Peyer's patch (tissue), 4 donors: ENCODE results near the gene DISP3.

Source experiments
- POLR2A ChIP-seq, 2 donors: fragments of 450-650 bp; IDR thresholded peaks; one replicate each; pipeline ENCODE4 v1.5.1; 2017; ENCODE audit warnings: antibody characterized with exemption in 2 of 2, mild to moderate bottlenecking in 2 of 2, moderate library complexity in 2 of 2
- TF ChIP-seq, protein P1 (sequence below), 6 experiments: fragments of 450-650 bp in 4 of 6; fragments of 200-600 bp in 2 of 6; sonication (generic) in 1 of 6; IDR thresholded peaks; one replicate each; pipeline ENCODE4 v1.5.1; 2017 to 2019; ENCODE audit warnings: antibody characterized with exemption in 6 of 6, mild to moderate bottlenecking in 3 of 6, moderate library complexity in 1 of 6

DNA sequence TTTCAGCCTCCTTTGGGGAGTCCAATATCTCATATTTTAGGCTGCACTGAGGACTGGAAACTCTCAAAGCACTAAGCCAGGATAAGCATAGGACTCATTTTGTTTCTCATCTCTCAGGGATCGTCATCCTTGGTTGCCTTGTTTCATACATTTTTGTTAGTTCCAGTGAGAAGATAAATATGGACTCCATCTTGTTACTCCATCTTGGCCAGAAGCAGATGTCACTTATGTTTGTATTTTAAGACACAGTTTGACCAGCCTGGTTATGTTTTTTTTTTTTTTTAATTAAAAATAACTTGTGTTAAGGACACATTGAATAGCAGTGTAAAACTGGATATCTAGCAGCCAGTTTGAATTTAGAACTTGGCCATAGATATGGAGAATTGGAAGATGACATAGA, 34.7 kb downstream of the DISP3 start:
- no peak for TF ChIP-seq POLR2A (IDR thresholded peaks at IDR 0.05)
- TF ChIP-seq, protein P1, sequence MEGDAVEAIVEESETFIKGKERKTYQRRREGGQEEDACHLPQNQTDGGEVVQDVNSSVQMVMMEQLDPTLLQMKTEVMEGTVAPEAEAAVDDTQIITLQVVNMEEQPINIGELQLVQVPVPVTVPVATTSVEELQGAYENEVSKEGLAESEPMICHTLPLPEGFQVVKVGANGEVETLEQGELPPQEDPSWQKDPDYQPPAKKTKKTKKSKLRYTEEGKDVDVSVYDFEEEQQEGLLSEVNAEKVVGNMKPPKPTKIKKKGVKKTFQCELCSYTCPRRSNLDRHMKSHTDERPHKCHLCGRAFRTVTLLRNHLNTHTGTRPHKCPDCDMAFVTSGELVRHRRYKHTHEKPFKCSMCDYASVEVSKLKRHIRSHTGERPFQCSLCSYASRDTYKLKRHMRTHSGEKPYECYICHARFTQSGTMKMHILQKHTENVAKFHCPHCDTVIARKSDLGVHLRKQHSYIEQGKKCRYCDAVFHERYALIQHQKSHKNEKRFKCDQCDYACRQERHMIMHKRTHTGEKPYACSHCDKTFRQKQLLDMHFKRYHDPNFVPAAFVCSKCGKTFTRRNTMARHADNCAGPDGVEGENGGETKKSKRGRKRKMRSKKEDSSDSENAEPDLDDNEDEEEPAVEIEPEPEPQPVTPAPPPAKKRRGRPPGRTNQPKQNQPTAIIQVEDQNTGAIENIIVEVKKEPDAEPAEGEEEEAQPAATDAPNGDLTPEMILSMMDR (IDR thresholded peaks at IDR 0.05): no peak
